BJ (cell line): ENCODE data around the gene BARX1. TPM values are rescaled to one million over a fixed set of nuclear protein-coding genes. Genes with fewer than 3 reads are reported as not detected.

ENCODE experiments used
- CTCF ChIA-PET: fragments of 350-600 bp; formaldehyde crosslinking; extraction: SDS; loops from one replicate; lab custom pipeline; 2021; ENCODE audit warnings: antibody characterized with exemption, inconsistent platforms; lab: Yijun Ruan, JAX
- POLR2A ChIA-PET: fragments of 300-600 bp; sonication (Branson Sonifier 250); formaldehyde crosslinking; extraction: SDS; loops from one replicate; lab custom pipeline; 2021; ENCODE audit warnings: antibody characterized with exemption; lab: Charles Lee
- DNase-seq: peaks from one replicate; pipeline ENCODE4 v3.0.0-alpha.2; 2011; ENCODE audit warnings: low read depth
- H3K27me3 ChIP-seq: 2 replicates; pipeline ENCODE4 v1.6.0; 2011; ENCODE audit warnings: low read length; ENCODE audit not compliant: control insufficient read depth, insufficient read depth
- H3K36me3 ChIP-seq: 2 replicates; pipeline ENCODE4 v1.5.1; 2011; ENCODE audit warnings: low read length; ENCODE audit not compliant: control insufficient read depth, insufficient read depth
- H3K4me3 ChIP-seq: 2 replicates; pipeline ENCODE4 v1.5.1; 2011; ENCODE audit warnings: low read depth, mild to moderate bottlenecking, control low read depth, low read length
- CTCF ChIP-seq: IDR thresholded peaks from 2 replicates; pipeline ENCODE4 v1.5.1; 2011; ENCODE audit warnings: low read depth, mild to moderate bottlenecking, control low read depth, inconsistent platforms, low read length, moderate library complexity; ENCODE audit not compliant: insufficient read depth
- polyA plus RNA-seq: library from polyadenylated mRNA; depleted of rRNA; stranded (reverse); fragments of >200 nt; gene quantifications from 2 replicates; pipeline ENCODE4 v1.2.3, GENCODE V29; 2011

Gene BARX1
- polyA plus RNA-seq, 1 experiment = not detected

- Histone ChIP-seq H3K4me3 (no peak overlapping the region), H3K36me3 (no peaks in the 10 kb centered on the region), H3K27me3 (no peaks in the 10 kb centered on the region)
- ChIA-PET CTCF (no interaction called here), POLR2A (no interaction called here)
- TF ChIP-seq CTCF = no peak
- no peak for DNase-seq
Observed at GRCh38 chr9:93994545-93994944, 39.4 kb upstream of the BARX1 start.

- H3K4me3 ChIP-seq = no peak overlapping the region
- no peaks in the 10 kb centered on the region for H3K27me3 ChIP-seq
- no peaks in the 10 kb centered on the region for H3K36me3 ChIP-seq
- no peak for DNase-seq
- no peak for TF ChIP-seq CTCF
- ChIA-PET CTCF (no interaction called here), POLR2A (no interaction called here)
Observed at GRCh38 chr9:93994132-93994531, 39.0 kb upstream of the BARX1 start.

GRCh38 chr9:93992830-93993229, 37.7 kb upstream of the BARX1 start:
- Histone ChIP-seq H3K4me3 (no peak overlapping the region), H3K36me3 (no peaks in the 10 kb centered on the region), H3K27me3 (no peaks in the 10 kb centered on the region)
- no peak for DNase-seq
- ChIA-PET POLR2A (no interaction called here), CTCF (interaction anchor here (1.3 kb wide), 1 partner anchor 10 kb away, joined by 7 read pairs; no protein-coding TSS in a partner anchor)
- TF ChIP-seq CTCF = no peak

GRCh38 chr9:93990448-93990847, 35.3 kb upstream of the BARX1 start:
- ChIA-PET CTCF (interaction anchor here (1.0 kb wide), 1 partner anchor 23 kb away, joined by 3 read pairs; no protein-coding TSS in a partner anchor), POLR2A (no interaction called here)
- Histone ChIP-seq H3K4me3 (no peak overlapping the region), H3K36me3 (no peaks in the 10 kb centered on the region), H3K27me3 (no peaks in the 10 kb centered on the region)
- no peak for DNase-seq
- no peak for TF ChIP-seq CTCF

GRCh38 chr9:93988056-93988455, 32.9 kb upstream of the BARX1 start:
- no peaks in the 10 kb centered on the region for H3K36me3 ChIP-seq
- CTCF ChIA-PET = no interaction called here
- no peaks in the 10 kb centered on the region for H3K27me3 ChIP-seq
- H3K4me3 ChIP-seq = no peak overlapping the region
- POLR2A ChIA-PET = no interaction called here
- TF ChIP-seq CTCF = no peak
- DNase-seq = no peak
